ENCODE data around the gene CORO1C.

DNA sequence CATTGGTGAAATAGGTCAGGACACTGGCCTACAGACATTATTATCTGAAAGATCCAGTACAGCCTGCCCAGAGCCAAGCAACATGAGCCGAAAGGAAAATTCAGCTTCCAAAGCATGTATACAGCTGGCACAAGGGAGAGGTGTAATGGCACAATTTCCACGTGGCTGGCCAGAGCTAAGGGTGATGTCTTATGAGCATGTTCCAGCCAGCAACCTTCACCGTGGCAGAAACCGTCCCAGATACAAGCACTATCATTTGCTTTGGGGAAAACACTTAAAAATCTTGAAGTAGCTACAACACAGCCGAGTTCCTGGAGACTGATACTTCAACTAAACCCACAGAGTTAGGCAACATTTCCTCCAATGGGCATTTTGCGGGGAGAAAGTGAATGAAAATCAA lies 44.5 kb downstream of the CORO1C start:
- no peak for TF ChIP-seq POLR2A (IDR thresholded peaks at IDR 0.05)
- TF ChIP-seq, protein P1, sequence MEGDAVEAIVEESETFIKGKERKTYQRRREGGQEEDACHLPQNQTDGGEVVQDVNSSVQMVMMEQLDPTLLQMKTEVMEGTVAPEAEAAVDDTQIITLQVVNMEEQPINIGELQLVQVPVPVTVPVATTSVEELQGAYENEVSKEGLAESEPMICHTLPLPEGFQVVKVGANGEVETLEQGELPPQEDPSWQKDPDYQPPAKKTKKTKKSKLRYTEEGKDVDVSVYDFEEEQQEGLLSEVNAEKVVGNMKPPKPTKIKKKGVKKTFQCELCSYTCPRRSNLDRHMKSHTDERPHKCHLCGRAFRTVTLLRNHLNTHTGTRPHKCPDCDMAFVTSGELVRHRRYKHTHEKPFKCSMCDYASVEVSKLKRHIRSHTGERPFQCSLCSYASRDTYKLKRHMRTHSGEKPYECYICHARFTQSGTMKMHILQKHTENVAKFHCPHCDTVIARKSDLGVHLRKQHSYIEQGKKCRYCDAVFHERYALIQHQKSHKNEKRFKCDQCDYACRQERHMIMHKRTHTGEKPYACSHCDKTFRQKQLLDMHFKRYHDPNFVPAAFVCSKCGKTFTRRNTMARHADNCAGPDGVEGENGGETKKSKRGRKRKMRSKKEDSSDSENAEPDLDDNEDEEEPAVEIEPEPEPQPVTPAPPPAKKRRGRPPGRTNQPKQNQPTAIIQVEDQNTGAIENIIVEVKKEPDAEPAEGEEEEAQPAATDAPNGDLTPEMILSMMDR (IDR thresholded peaks at IDR 0.05), result no peak
- TF ChIP-seq POLR2AphosphoS5 (IDR thresholded peaks at IDR 0.05), result peak in 1 of 2 donors; percentile 11
- no peak for TF ChIP-seq EP300 (IDR thresholded peaks at IDR 0.05)
